Glutamatergic neuron (in vitro differentiated cells): ENCODE measurements around the gene KRTAP17-1. TPM values are rescaled to one million over a fixed set of nuclear protein-coding genes. Genes with fewer than 3 reads are reported as not detected.
"Not testable (repeated sequence)": the region's sequence is repeated elsewhere in the genome, so short reads cannot be mapped to it uniquely, and the experiment has no call there.

Experiments used
- DNase-seq: peaks from one replicate; pipeline ENCODE4 v3.0.0; 2022
- H3K27ac Mint-ChIP-seq: one replicate; pipeline ENCODE4 v1.8.0; 2020; ENCODE audit warnings: mild to moderate bottlenecking, mixed read lengths, inconsistent platforms; ENCODE audit not compliant: unreplicated experiment
- H3K27me3 Mint-ChIP-seq: one replicate; pipeline ENCODE4 v1.8.0; 2020; ENCODE audit warnings: mild to moderate bottlenecking, moderate library complexity, mixed read lengths, inconsistent platforms; ENCODE audit not compliant: unreplicated experiment
- H3K36me3 Mint-ChIP-seq: one replicate; pipeline ENCODE4 v1.8.0; 2020; ENCODE audit warnings: mild to moderate bottlenecking, mixed read lengths, inconsistent platforms; ENCODE audit not compliant: unreplicated experiment
- H3K4me1 Mint-ChIP-seq: one replicate; pipeline ENCODE4 v1.8.0; 2020; ENCODE audit warnings: mild to moderate bottlenecking, low read depth, mixed read lengths, inconsistent platforms; ENCODE audit not compliant: unreplicated experiment
- H3K4me3 Mint-ChIP-seq: one replicate; pipeline ENCODE4 v1.8.0; 2020; ENCODE audit warnings: mild to moderate bottlenecking, mixed read lengths, inconsistent platforms; ENCODE audit not compliant: unreplicated experiment
- H3K9me3 Mint-ChIP-seq: one replicate; pipeline ENCODE4 v1.8.0; 2020; ENCODE audit warnings: mild to moderate bottlenecking, moderate library complexity, mixed read lengths, inconsistent platforms; ENCODE audit not compliant: unreplicated experiment
- CTCF ChIP-seq: fragments of 200-600 bp; sonication (generic); IDR thresholded peaks from one replicate; pipeline ENCODE4 v1.5.0; 2021; ENCODE audit not compliant: partially characterized antibody, unreplicated experiment
- total RNA-seq: library from RNA; stranded (reverse); fragmentation: NEBNext Ultra II Directional; extraction: Animal tissue kit (Norgen Biotek cat#: 25700); gene quantifications from one replicate; pipeline ENCODE4 v1.2.1, GENCODE V29; 2021; ENCODE audit not compliant: unreplicated experiment

The KRTAP17-1 gene
- total RNA-seq, 1 donor from 2014 or later = not detected

GRCh38 chr17:41278176-41278955 lies 37.1 kb downstream of the KRTAP17-1 start:
- H3K4me1 Mint-ChIP-seq = no peaks in the 10 kb centered on the region
- no peak overlapping the region for H3K4me3 Mint-ChIP-seq
- no peak for TF ChIP-seq CTCF
- no peak for DNase-seq
- no peak overlapping the region for H3K27ac Mint-ChIP-seq
- H3K36me3 Mint-ChIP-seq = peaks cover 7% of the 10 kb centered on the region
- no peaks in the 10 kb centered on the region for H3K9me3 Mint-ChIP-seq
- H3K27me3 Mint-ChIP-seq = peaks cover 4% of the 10 kb centered on the region

GRCh38 chr17:41275648-41276190 lies 39.8 kb downstream of the KRTAP17-1 start, which contains the start of gene KRTAP9-7:
TSS of gene KRTAP9-7 (plus strand) at chr17:41275698. CDS start at chr17:41275698, 0 bp downstream.
- not testable (repeated sequence) for H3K27me3 Mint-ChIP-seq, H3K9me3 Mint-ChIP-seq, H3K36me3 Mint-ChIP-seq, H3K4me3 Mint-ChIP-seq, H3K4me1 Mint-ChIP-seq, DNase-seq
- H3K27ac Mint-ChIP-seq = peak within 1 kb of the TSS; percentile 43

DNA sequence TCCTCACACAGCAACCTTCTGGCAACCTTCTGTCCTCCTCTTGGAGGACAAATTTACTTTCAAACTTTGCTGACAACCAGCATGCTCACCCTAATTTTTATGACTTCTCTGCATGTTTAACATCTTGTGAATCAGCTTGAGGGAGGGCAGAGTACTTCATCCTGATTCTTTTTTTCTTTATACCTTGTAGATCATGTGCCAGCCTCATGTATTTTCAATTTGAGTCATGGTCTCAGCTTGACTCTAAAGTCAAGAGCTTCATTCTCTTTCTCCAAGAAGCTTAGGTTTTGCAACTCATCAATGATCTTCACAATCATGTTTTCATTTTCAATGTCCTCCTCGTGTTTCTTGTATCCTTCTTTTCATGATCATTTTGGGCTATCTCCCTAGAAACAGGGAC lies 43.7 kb downstream of the KRTAP17-1 start:
- H3K4me1 Mint-ChIP-seq = no peaks in the 10 kb centered on the region
- peaks cover 4% of the 10 kb centered on the region for H3K27me3 Mint-ChIP-seq
- no peak for DNase-seq
- H3K27ac Mint-ChIP-seq = no peak overlapping the region
- no peaks in the 10 kb centered on the region for H3K9me3 Mint-ChIP-seq
- no peak overlapping the region for H3K4me3 Mint-ChIP-seq
- no peaks in the 10 kb centered on the region for H3K36me3 Mint-ChIP-seq
- no peak for TF ChIP-seq CTCF

DNA sequence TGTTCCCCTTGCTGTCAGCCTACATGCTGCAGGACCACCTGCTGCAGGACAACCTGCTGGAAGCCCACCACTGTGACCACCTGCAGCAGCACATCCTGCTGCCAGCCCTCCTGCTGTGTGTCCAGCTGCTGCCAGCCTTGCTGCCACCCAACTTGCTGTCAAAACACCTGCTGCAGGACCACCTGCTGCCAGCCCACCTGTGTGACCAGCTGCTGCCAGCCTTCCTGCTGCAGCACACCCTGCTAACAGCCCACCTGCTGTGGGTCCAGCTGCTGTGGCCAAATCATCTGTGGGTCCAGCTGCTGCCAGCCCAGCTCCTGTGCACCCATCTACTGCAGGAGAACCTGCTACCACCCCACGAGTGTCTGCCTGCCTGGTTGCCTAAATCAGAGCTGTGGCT lies 44.2 kb downstream of the KRTAP17-1 start:
- not testable (repeated sequence) for H3K27ac Mint-ChIP-seq

GRCh38 chr17:41267711-41268110 lies 47.8 kb downstream of the KRTAP17-1 start:
- Mint-ChIP-seq H3K9me3 (peaks cover 1% of the 10 kb centered on the region), H3K4me1 (no peaks in the 10 kb centered on the region), H3K27ac (no peak overlapping the region), H3K36me3 (no peaks in the 10 kb centered on the region), H3K27me3 (no peaks in the 10 kb centered on the region), H3K4me3 (no peak overlapping the region)
- TF ChIP-seq CTCF = no peak
- no peak for DNase-seq

More for the DNA sequence above, 44.2 kb downstream of the KRTAP17-1 start:
- not testable (repeated sequence) for H3K36me3 Mint-ChIP-seq, H3K9me3 Mint-ChIP-seq, H3K4me3 Mint-ChIP-seq, DNase-seq, H3K4me1 Mint-ChIP-seq, H3K27me3 Mint-ChIP-seq

DNA sequence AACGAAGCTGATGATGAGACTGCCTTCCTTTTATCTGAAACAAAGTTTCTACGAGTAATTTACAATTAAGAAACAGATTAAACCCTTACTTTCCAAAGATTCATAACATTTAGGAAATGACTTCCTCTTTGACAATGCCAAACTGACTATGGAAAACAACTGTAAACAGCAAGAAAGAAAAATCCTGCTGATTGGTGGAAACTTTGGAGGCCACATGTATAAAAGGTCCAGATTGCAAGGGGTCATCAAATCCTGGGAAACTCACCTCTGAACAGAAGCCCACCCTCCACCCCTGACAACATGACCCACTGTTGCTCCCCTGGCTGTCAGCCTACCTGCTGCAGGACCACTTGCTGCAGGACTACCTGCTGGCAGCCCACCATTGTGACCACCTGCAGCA lies 50.4 kb downstream of the KRTAP17-1 start, which contains the start of gene KRTAP9-6:
KRTAP9-6 (plus strand) TSS at position 301 of the 400 bp plus-strand sequence; CDS start at position 301, 0 bp downstream.
- Mint-ChIP-seq H3K4me1 (no peaks in the 10 kb centered on the region), H3K27me3 (no peaks in the 10 kb centered on the region), H3K27ac (no peak within 1 kb of the TSS), H3K9me3 (peaks cover 1% of the 10 kb centered on the region), H3K4me3 (no peak within 1 kb of the TSS), H3K36me3 (no peaks in the 10 kb centered on the region)
- TF ChIP-seq CTCF = no peak
- DNase-seq = no peak
